A673 (cell line): ENCODE data around the gene PLA2G15. TPM values are rescaled to one million over a fixed set of nuclear protein-coding genes. Genes with fewer than 3 reads are reported as not detected.

Experiments used
- BruUV-seq: library from RNA; stranded (reverse); fragments of 400-500 nt; replicated peaks from 2 replicates; lab custom pipeline; 2021; lab: Mats Ljungman, UMichigan
- CTCF ChIA-PET: fragments of 300-600 bp; sonication (Branson Sonifier 250); formaldehyde crosslinking; loops from one replicate; lab custom pipeline; 2022; ENCODE audit warnings: antibody characterized with exemption; lab: Charles Lee
- POLR2A ChIA-PET: fragments of 300-600 bp; sonication (Branson Sonifier 250); formaldehyde crosslinking; loops from one replicate; lab custom pipeline; 2022; ENCODE audit warnings: antibody characterized with exemption; ENCODE audit not compliant: low non-redundant PET; lab: Charles Lee
- DNase-seq: peaks from one replicate; pipeline ENCODE4 v3.0.0-alpha.2; 2015; ENCODE audit warnings: low spot score
- H3K27ac ChIP-seq: fragments of 200-600 bp; sonication (generic); 2 replicates; pipeline ENCODE4 v1.5.1; 2016; ENCODE audit warnings: mixed run types, low read depth, mild to moderate bottlenecking, mixed read lengths, antibody characterized with exemption, low read length; ENCODE audit not compliant: poor library complexity, severe bottlenecking
- H3K27me3 ChIP-seq: fragments of 200-600 bp; sonication (generic); replicated peaks from 2 replicates; pipeline ENCODE4 v1.6.1; 2017; ENCODE audit warnings: mixed run types, low read depth, mild to moderate bottlenecking, mixed read lengths, antibody characterized with exemption, low read length; ENCODE audit not compliant: insufficient read depth, poor library complexity
- H3K36me3 ChIP-seq: fragments of 200-600 bp; sonication (generic); 2 replicates; pipeline ENCODE4 v1.6.1; 2016; ENCODE audit warnings: mixed run types, mild to moderate bottlenecking, mixed read lengths, antibody characterized with exemption, low read length; ENCODE audit not compliant: insufficient read depth, poor library complexity, severe bottlenecking
- H3K4me1 ChIP-seq: fragments of 200-600 bp; sonication (generic); 2 replicates; pipeline ENCODE4 v1.6.1; 2017; ENCODE audit warnings: mixed run types, mild to moderate bottlenecking, mixed read lengths, antibody characterized with exemption, low read length; ENCODE audit not compliant: insufficient read depth, poor library complexity, severe bottlenecking
- H3K4me3 ChIP-seq: fragments of 200-600 bp; sonication (generic); 2 replicates; pipeline ENCODE4 v1.5.1; 2016; ENCODE audit warnings: low read depth, mixed run types, mild to moderate bottlenecking, mixed read lengths, low read length; ENCODE audit not compliant: poor library complexity, severe bottlenecking
- H3K9me3 ChIP-seq: fragments of 200-600 bp; sonication (generic); 2 replicates; pipeline ENCODE4 v1.6.1; 2016; ENCODE audit warnings: mixed run types, low read depth, mild to moderate bottlenecking, mixed read lengths, antibody characterized with exemption, low read length; ENCODE audit not compliant: poor library complexity, severe bottlenecking
- CTCF ChIP-seq: fragments of 300-800, 200-600 bp; sonication (generic); conservative IDR thresholded peaks from 2 replicates; pipeline ENCODE4 v1.5.1; 2017; ENCODE audit warnings: low read depth, mild to moderate bottlenecking, antibody characterized with exemption, low read length, moderate library complexity, mixed read lengths
- EZH2 ChIP-seq: fragments of 200-600 bp; sonication (generic); IDR thresholded peaks from 2 replicates; pipeline ENCODE4 v1.6.1; 2017; ENCODE audit warnings: borderline replicate concordance, low read depth, mild to moderate bottlenecking, mixed read lengths, antibody characterized with exemption, low read length; ENCODE audit not compliant: poor library complexity, severe bottlenecking
- intact Hi-C: fragments of 100-400 bp; cut with micrococcal nuclease; formaldehyde crosslinking; loops from one replicate; pipeline ENCODE4 v1.10.0; 2022; ENCODE audit not compliant: unreplicated experiment
- total RNA-seq: library from RNA; stranded (reverse); gene quantifications from 2 replicates; pipeline ENCODE4 v1.2.3, GENCODE V29; 2021

The PLA2G15 gene
- total RNA-seq, 1 experiment from 2014 or later: 8.1 TPM

GRCh38 chr16:68259007-68259825, 14.0 kb downstream of the PLA2G15 start:
- TF ChIP-seq EZH2 (no peak), CTCF (no peak)

DNA sequence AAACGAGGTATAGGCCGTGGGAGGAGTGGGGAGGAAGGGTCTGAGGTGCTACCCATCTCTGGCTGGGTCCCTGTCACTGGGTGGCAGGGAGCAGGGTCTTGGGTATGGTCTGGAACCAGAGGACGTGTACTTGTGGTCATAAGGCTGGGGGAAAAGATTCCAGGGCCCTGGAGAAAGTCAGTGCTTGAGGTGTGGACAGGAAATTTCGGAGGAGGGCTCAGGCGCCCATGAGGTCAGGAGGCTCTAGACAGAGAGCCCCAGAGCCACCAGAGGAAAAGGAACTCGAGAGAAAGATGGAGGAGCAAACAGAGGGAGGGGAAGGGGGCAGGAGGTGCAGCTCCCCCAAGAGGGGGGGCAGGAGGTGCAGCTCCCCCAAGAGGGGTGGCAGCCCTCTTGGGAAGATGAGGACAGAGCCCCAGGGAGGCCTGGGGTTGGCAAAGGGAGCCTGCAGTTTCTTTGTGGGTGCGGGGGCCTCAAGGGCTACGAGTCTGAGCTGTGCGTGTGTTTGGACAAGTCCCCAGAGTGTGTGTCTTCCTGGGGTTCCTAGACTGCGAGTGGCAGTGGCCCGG, 18.5 kb downstream of the PLA2G15 start:
- intact Hi-C loops: loop anchor here (2.0 to 10.0 kb wide), 3 partner anchors 49 to 251 kb away; partner anchors contain the start of genes PRMT7 and SLC7A6OS
- H3K27me3 ChIP-seq: no peaks in the 10 kb centered on the region
- H3K4me3 ChIP-seq: peak overlapping the region; percentile 89
- TF ChIP-seq CTCF (no peak), EZH2 (no peak)
- H3K9me3 ChIP-seq: no peaks in the 10 kb centered on the region
- H3K4me1 ChIP-seq: peaks cover 11% of the 10 kb centered on the region
- H3K27ac ChIP-seq: peak overlapping the region; percentile 93
- CTCF ChIA-PET: interaction anchor here (0.6 to 2.1 kb wide), 10 partner anchors 14 to 223 kb away, joined by 3 to 7 read pairs (median 4); partner anchors contain the start of genes NFATC3, PRMT7 and SLC7A6OS
- no peaks in the 10 kb centered on the region for H3K36me3 ChIP-seq
- no peak for DNase-seq
- POLR2A ChIA-PET: no interaction called here
- no TSS peak for BruUV-seq

More at GRCh38 chr16:68259007-68259825, 14.0 kb downstream of the PLA2G15 start:
- POLR2A ChIA-PET: no interaction called here
- no peak for DNase-seq
- Histone ChIP-seq H3K27me3 (no peaks in the 10 kb centered on the region), H3K9me3 (no peaks in the 10 kb centered on the region), H3K27ac (no peak overlapping the region), H3K4me3 (no peak overlapping the region), H3K4me1 (no peaks in the 10 kb centered on the region), H3K36me3 (no peaks in the 10 kb centered on the region)
- intact Hi-C loops: no loop called here
- no TSS peak for BruUV-seq
- CTCF ChIA-PET: no interaction called here

DNA sequence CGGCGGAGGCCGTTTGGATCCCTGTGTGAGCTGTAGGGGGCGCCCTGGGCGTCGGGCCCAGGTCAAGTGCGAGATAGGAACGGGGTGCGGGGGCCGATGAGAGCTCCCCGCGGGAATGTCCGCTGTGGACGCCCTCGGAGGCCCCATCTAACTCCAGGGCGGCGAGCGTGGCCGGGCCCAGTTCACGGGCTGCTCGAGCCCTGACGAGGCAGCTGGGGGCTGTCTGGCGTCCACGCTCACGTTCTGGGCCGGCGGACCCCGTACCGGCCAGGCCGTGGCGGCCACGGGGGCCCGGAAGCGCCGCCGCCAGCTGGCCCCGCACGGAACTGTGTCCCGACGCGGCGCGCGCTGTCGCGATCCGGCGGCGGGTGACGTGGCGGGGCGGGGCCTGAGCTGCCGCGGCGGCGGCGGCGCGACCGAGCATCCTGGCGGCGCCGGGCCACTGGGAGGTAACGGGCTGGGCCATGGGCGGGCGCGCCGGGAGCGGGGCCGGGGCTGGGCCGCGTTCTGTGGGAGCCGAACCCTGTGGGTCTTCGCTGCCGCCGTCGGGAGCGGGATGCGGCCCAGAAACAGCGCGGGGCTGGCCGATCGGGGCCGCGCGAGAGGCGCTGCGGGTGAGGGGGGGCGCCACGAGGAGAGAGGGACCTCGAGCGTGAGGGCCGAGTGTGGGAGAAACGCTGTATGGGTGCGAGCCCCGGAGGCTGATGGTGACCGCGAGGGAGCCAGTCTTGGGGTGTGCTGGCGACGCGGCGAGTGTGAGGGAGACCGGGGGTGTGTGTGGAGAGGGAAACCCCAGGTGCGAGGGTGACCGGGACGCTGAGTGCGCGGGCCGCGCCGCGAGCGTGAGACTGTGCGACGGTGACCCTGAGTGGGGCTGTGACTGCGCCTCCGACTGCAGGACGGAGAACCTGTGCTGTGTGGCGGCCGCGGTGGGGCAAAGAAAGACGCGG, 19.2 kb downstream of the PLA2G15 start, which contains the start of gene SLC7A6:
SLC7A6 (plus strand) TSS at position 399 of the 950 bp plus-strand sequence. CDS start 10,201 bp downstream, outside the sequence.
- ChIA-PET POLR2A (interaction anchor here (0.6 kb wide), 1 partner anchor 639 kb away, joined by 4 read pairs; no protein-coding TSS in a partner anchor), CTCF (interaction anchor here (0.6 to 2.1 kb wide), 10 partner anchors 15 to 243 kb away, joined by 3 to 7 read pairs (median 4); partner anchors contain the start of genes NFATC3, PRMT7 and SLC7A6OS)
- Histone ChIP-seq H3K36me3 (no peaks in the 10 kb centered on the region), H3K4me3 (peak within 1 kb of the TSS; percentile 89), H3K4me1 (peaks cover 11% of the 10 kb centered on the region), H3K27ac (peak within 1 kb of the TSS; percentile 93), H3K27me3 (no peaks in the 10 kb centered on the region), H3K9me3 (no peaks in the 10 kb centered on the region)
- peak; percentile 82 for DNase-seq
- TF ChIP-seq EZH2 (no peak), CTCF (peak; percentile 79)
- BruUV-seq: TSS peak; percentile 30
- intact Hi-C loops: loop anchor here (2.0 to 10.0 kb wide), 3 partner anchors 48 to 250 kb away; partner anchors contain the start of genes PRMT7 and SLC7A6OS
